H1 (cell line): ENCODE measurements around the gene DIP2B. TPM values are rescaled to one million over a fixed set of nuclear protein-coding genes. Genes with fewer than 3 reads are reported as not detected.

Source experiments
- ASH2L ChIP-seq: fragments of 200-600, 300-600 bp; sonication (generic); IDR thresholded peaks from one replicate; pipeline ENCODE4 v1.7.1; 2017; ENCODE audit warnings: low read length
- BACH1 ChIP-seq: IDR thresholded peaks from 2 replicates; pipeline ENCODE4 v1.6.1; 2012; ENCODE audit warnings: low read length, improper control_type of control experiment
- CHD7 ChIP-seq: fragments of 300-600 bp; sonication (generic); IDR thresholded peaks from 2 replicates; pipeline ENCODE4 v1.7.1; 2012; ENCODE audit warnings: low read length, moderate library complexity, mild to moderate bottlenecking, inconsistent platforms; ENCODE audit not compliant: insufficient replicate concordance
- GABPA ChIP-seq: IDR thresholded peaks from 2 replicates; pipeline ENCODE4 v1.6.1; 2011; ENCODE audit warnings: mild to moderate bottlenecking, low read length, moderate library complexity, borderline replicate concordance; ENCODE audit not compliant: insufficient read depth
- JUN ChIP-seq: IDR thresholded peaks from 2 replicates; pipeline ENCODE4 v1.6.1; 2011; ENCODE audit warnings: low read depth, mild to moderate bottlenecking, improper control_type of control experiment, low read length
- MAFK ChIP-seq: IDR thresholded peaks from 2 replicates; pipeline ENCODE4 v1.6.1; 2012; ENCODE audit warnings: low read depth, mild to moderate bottlenecking, improper control_type of control experiment, low read length
- POLR2A ChIP-seq, 2 experiments: IDR thresholded peaks; 1 replicate in 1 of 2; 2 replicates in 1 of 2; pipeline ENCODE4 v1.6.1; 2011; ENCODE audit warnings: low read depth in 2 of 2, low read length in 2 of 2, mild to moderate bottlenecking in 2 of 2; ENCODE audit errors: control extremely low read depth in 1 of 2
- RAD21 ChIP-seq, 2 experiments: IDR thresholded peaks in 1 of 2; conservative IDR thresholded peaks in 1 of 2; 2 replicates each; pipeline ENCODE4 v1.6.1; 2011; ENCODE audit warnings: low read depth in 2 of 2, low read length in 2 of 2, improper control_type of control experiment in 1 of 2, inconsistent platforms in 1 of 2, mild to moderate bottlenecking in 1 of 2, moderate library complexity in 1 of 2
- SAP30 ChIP-seq: fragments of 300-600 bp; sonication (generic); IDR thresholded peaks from 2 replicates; pipeline ENCODE4 v1.7.1; 2012; ENCODE audit warnings: low read length, moderate library complexity, mild to moderate bottlenecking, inconsistent platforms; ENCODE audit not compliant: insufficient read depth, insufficient replicate concordance
- SP1 ChIP-seq: IDR thresholded peaks from 2 replicates; pipeline ENCODE4 v1.6.1; 2011; ENCODE audit warnings: low read depth, low read length
- TCF12 ChIP-seq: IDR thresholded peaks from 2 replicates; pipeline ENCODE4 v1.6.1; 2011; ENCODE audit warnings: low read depth, mild to moderate bottlenecking, low read length
- polyA plus RNA-seq, 7 experiments: library from polyadenylated mRNA; depleted of rRNA in 3 of 7; stranded (reverse) in 5 of 7; unstranded in 2 of 7; fragments of >200 nt in 5 of 7; fragments of 200-250 nt in 2 of 7; gene quantifications; 1 replicate in 5 of 7; 2 replicates in 1 of 7; 4 replicates in 1 of 7; pipeline versions ENCODE4 v1.2.1 to v1.2.3, GENCODE V29; 2011 to 2013; ENCODE audit warnings: missing spikeins in 2 of 7, mixed read lengths in 2 of 7
- total RNA-seq: library from RNA; stranded (reverse); fragmentation: NEBNext Ultra II Directional; extraction: Animal tissue kit (Norgen Biotek cat#: 25700); gene quantifications from 2 replicates; pipeline ENCODE4 v1.2.1, GENCODE V29; 2021

Gene DIP2B
- total and polyA plus RNA-seq, 2 of the 8 experiments (the other 6 are each of a cell fraction or from before 2014, with no cell fraction given) = 11.1 to 29.6 TPM

GRCh38 chr12:50678650-50679365 lies 174.0 kb downstream of the DIP2B start (continued):
- TF ChIP-seq CHD7 (no peak), BACH1 (no peak), JUN (no peak), SP1 (no peak), GABPA (no peak), ASH2L (no peak), SAP30 (no peak), MAFK (no peak), RAD21 (IDR thresholded peaks at IDR 0.05 in 1 of 2, conservative IDR thresholded peaks at IDR 0.05 in 1 of 2; ENCODE audit: low read depth in 2 of 2, low read length in 2 of 2) (no peak), TCF12 (no peak), POLR2A (IDR thresholded peaks at IDR 0.05; ENCODE audit: control extremely low read depth in 1 of 2, low read depth in 2 of 2, low read length in 2 of 2) (no peak)
